Erythroblast (primary cell): ENCODE data around the gene OSBP2.

Experiments used
- DNase-seq, 2 experiments: peaks; one replicate each; lab custom pipeline; 2025; lab: John Stamatoyannopoulos, UW
- GATA1 ChIP-seq: IDR thresholded peaks from 2 replicates; pipeline ENCODE4 v1.6.1; 2011; ENCODE audit warnings: low read depth, mild to moderate bottlenecking, control low read depth, low read length, moderate library complexity
- POLR2A ChIP-seq: IDR thresholded peaks from 2 replicates; pipeline ENCODE4 v1.6.1; 2011; ENCODE audit warnings: mild to moderate bottlenecking, low read length

The OSBP2 gene

DNA sequence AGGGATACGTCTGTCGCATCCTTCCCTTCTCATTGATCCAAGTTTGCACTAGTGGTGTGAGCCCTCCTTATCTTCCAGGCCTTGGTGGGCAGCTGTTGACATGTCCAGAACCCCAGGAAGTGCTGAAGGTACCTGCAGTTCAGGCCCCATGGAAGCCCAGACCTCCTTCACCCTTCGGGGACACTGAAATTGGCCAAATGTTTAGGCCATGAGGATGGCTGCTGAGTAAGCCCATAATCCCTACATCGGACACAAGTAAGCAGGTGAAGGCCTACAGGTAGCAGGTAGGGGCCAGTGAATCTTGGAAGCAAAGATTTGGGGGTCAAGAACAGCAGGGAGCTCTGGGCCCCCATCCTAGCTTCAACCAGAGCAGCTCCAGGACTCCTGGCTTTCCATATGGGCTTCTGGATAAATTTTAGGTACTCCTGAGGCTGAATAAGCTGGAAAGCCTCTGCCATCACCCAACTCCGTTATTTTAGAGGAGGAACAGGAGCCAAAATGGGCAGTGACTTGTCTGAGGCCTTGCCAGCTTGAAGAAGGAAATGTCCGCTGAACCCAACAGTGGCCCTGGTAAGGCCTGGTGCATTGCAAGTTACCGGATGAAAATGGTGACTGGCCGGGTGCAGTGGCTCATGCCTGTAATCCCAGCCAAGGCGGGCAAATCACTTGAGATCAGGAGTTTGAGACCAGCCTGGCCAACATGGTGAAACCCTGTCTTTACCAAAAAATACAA, 228.7 kb downstream of the OSBP2 start:
- TF ChIP-seq GATA1 = no peak
- TF ChIP-seq POLR2A = no peak
- DNase-seq = no peak

DNA sequence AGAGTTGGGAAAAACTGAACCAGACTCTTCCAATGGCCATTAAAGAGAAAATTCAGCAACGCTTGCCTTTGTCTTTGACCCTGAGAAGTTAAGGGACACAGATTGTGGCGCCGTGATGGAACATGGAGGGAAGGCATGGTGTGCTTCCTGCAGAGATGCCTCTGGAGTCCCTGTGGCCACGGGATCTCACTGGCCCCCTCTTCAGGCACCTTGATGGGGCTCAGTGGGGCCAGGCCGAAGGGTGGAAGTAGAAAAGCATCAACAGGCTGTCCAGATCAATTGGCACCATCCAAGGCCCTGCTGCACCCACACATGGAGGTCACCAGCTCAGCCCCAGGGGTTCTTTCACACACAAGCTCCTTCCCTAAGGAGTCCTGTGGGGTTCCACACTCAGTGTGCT, 231.0 kb downstream of the OSBP2 start:
- TF ChIP-seq POLR2A (no peak), GATA1 (no peak)
- DNase-seq = no peak

DNA sequence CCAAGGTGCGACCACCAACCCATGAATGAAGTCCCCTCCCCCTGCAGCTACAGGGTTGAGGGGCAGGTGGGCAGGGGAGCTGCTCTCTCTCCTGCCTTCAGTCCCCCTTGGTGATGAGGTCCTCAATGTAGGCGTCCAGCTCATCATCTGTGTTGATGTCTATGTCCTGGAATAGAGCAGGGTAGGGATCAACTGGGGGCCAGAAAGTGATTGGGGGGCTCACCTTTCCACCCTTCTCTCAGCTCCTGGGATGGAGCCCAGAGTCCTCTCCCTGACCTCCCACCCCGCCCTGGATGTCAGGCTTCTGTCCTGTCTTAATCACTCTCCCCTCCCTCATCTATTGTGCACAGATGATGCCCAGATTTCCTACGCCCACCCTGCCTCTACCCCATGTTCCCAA, 232.0 kb downstream of the OSBP2 start:
- TF ChIP-seq POLR2A = no peak
- no peak for TF ChIP-seq GATA1
- no peak for DNase-seq

GRCh38 chr22:30927806-30928205, 233.1 kb downstream of the OSBP2 start:
- no peak for DNase-seq
- TF ChIP-seq POLR2A (no peak), GATA1 (no peak)

DNA sequence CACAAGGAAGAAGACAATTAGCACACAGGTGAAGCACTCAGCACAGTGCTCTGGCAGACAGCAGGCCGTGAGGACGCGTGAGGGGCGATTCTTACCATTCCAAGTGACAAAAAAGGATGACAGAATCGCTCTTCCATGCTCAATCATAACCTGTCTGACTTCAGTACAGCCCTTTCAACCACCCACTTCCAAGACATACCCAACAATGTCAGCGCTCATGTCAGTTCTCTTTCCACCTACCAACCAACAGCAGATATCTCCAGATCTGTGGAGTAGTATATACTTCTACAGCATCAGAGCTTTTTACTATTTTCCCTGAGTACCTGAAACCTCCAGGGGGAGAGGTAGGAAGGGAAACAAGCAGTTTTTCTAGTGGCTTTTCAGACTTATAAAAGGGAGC, 233.7 kb downstream of the OSBP2 start:
- TF ChIP-seq POLR2A = no peak
- no peak for TF ChIP-seq GATA1
- no peak for DNase-seq

DNA sequence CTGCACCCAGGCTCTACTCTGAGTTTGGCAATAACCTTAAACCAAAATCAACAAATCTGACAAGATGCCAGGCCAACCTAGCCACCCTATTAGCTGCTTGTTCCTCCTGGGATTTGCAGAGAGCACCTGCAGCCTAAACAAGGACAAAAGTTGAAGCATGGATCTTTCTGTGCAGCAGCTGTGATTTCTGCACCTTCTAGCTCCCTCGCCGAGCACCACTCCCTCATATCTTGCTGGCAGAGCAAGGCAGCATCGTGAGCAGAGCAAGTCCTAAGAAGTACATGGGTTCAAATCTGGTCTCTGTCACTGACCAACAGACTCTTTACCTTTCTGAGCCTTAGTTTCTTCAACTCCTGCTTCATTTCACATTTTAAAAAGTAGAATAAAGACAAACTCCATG, 235.6 kb downstream of the OSBP2 start:
- no peak for TF ChIP-seq GATA1
- TF ChIP-seq POLR2A = no peak
- no peak for DNase-seq

GRCh38 chr22:30931541-30932300, 237.0 kb downstream of the OSBP2 start:
- no peak for TF ChIP-seq POLR2A
- no peak for TF ChIP-seq GATA1
- no peak for DNase-seq

DNA sequence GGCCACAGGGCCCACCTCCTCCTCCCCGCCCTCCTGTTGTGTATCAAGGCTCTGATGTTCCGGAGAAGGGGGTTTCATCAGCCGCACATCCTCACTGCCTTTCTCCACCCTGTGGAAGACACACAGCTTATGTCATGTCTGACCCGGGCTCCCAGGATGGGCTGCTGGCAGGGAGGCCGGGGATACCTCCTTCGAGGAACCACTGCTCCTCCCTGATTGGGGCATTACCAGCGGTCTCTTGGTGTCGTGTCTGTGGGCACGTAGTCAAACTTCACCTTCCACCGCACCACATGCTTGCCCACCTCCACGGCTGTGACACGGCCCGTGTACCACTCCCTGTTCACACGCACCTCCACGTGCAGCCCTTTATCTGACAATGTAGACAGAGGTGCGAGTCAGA, 238.0 kb downstream of the OSBP2 start:
- no peak for DNase-seq
- no peak for TF ChIP-seq POLR2A

GRCh38 chr22:30933457-30933856, 238.8 kb downstream of the OSBP2 start:
- no peak for DNase-seq

DNA sequence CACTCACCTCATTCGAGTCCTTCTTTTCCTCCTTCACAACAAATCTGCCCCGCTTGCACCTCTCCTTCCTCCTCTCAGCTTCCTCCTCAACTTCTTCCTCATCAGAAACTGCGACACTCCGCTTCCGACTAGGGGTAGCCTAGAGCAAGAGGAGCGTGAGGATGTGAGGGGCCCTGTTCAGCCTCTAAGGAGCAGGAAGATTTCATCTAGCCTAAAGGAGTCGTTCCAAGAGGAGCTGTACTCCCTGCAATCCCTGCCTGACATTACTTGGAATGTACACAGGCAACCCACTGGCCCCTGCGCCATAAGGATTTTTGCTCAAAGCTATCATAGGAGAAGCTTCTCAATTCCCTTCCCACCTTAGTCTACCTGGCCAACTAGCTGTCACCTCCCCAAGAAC, 239.4 kb downstream of the OSBP2 start:
- DNase-seq = no peak
- TF ChIP-seq GATA1 = no peak
- no peak for TF ChIP-seq POLR2A

More at GRCh38 chr22:30933457-30933856, 238.8 kb downstream of the OSBP2 start:
- TF ChIP-seq GATA1 (no peak), POLR2A (no peak)

DNA sequence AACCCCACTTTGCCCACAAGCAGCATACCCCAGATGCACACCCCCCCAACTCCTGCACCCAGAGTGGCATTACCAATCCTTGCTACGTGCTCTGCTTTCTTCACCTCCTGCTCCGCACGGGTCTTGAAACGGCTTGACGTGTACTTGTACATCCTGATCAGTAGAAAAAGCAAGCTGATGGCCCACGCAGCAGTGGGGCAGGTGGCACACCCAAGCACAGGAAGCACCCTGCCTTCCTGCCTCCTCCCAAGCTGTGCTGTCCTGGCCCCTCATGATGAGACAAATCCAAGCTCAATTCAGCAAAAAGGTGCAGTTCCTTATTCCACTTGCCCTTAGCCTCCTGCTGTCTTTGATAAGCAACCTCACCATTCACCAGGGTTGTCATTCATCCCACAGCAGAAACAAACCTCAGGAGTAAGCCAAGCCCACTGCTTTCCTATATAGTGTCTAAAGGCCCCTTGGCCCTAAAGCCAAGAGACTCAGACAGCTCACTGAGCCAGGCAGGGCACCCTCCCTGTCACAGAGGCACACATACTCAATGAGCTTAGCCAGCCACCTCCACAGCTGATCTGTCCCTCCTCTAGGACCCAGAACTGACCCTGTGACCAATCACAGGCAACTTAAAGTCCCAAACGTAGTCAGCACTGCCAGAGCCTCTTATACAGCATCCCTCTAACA, 246.2 kb downstream of the OSBP2 start:
- TF ChIP-seq GATA1 (no peak), POLR2A (no peak)
- no peak for DNase-seq

DNA sequence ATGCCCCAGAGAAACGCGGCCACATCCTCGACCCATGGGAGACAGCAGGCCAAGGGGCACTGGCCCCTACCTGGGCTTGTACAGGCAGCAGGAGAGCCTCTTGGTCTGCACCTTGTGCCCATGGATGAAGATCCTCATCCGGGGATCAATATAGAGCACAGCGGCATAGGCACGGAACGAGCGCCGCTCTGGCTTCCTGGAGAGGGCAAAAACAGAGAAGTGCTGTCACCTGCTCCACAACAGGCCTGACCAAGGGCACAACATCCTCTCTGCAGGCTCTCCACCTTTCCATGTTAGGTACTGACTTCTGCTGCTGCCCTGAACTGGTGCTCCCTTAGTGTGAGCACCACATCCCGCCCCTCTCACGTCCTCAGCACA, 246.7 kb downstream of the OSBP2 start:
- DNase-seq = no peak
- TF ChIP-seq POLR2A = no peak
- TF ChIP-seq GATA1 = no peak

GRCh38 chr22:30943368-30943767, 248.7 kb downstream of the OSBP2 start:
- no peak for DNase-seq
- no peak for TF ChIP-seq GATA1
- TF ChIP-seq POLR2A = no peak

DNA sequence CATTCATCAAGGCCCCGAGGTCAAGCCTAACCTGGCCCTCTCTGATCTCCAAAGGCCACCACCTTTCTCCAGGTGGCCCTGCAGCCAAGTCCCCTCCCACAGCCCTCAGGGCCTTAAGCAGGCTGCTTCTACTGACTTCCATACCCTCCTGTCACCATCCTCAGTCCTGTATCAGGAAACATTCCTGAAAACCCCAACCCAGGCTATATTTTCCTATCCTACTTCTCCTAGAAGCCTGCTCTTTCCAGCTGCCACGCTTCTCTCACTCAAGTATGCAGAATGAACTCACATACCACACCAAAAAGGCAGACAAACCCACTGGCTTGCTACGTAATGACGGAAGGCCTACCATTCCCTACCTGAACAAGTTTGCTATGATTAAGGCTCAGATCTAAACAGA, 250.3 kb downstream of the OSBP2 start:
- DNase-seq = no peak
- TF ChIP-seq POLR2A (no peak), GATA1 (no peak)

DNA sequence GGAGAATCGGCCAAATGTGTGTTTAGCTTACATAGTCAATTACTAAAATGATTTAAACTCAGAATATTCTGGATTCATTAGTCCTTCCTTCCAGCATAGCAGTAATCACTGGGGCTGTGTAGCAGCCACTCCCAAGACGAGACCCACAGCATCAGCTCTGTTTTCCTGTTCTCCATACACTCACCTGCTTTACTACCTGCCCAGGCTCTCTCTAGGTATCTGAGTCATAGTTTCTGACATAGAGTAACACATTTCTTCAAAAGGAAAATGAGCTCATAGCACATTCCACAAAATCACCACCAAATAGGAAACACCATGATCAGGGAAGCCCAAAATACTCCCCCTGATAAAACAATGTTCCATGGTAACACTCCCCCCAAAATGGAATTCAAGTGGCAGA, 251.0 kb downstream of the OSBP2 start:
- DNase-seq = no peak
- no peak for TF ChIP-seq POLR2A
- TF ChIP-seq GATA1 = no peak
